BJ (cell line): Measurements from ENCODE around the gene FLNC. TPM values are rescaled to one million over a fixed set of nuclear protein-coding genes. Genes with fewer than 3 reads are reported as not detected.

Experiments used
- CTCF ChIA-PET: fragments of 350-600 bp; formaldehyde crosslinking; extraction: SDS; loops from one replicate; lab custom pipeline; 2021; ENCODE audit warnings: antibody characterized with exemption, inconsistent platforms; lab: Yijun Ruan, JAX
- POLR2A ChIA-PET: fragments of 300-600 bp; sonication (Branson Sonifier 250); formaldehyde crosslinking; extraction: SDS; loops from one replicate; lab custom pipeline; 2021; ENCODE audit warnings: antibody characterized with exemption; lab: Charles Lee
- DNase-seq: peaks from one replicate; pipeline ENCODE4 v3.0.0-alpha.2; 2011; ENCODE audit warnings: low read depth
- H3K27me3 ChIP-seq: 2 replicates; pipeline ENCODE4 v1.6.0; 2011; ENCODE audit warnings: low read length; ENCODE audit not compliant: control insufficient read depth, insufficient read depth
- H3K36me3 ChIP-seq: 2 replicates; pipeline ENCODE4 v1.5.1; 2011; ENCODE audit warnings: low read length; ENCODE audit not compliant: control insufficient read depth, insufficient read depth
- H3K4me3 ChIP-seq: 2 replicates; pipeline ENCODE4 v1.5.1; 2011; ENCODE audit warnings: low read depth, mild to moderate bottlenecking, control low read depth, low read length
- polyA plus RNA-seq: library from polyadenylated mRNA; depleted of rRNA; stranded (reverse); fragments of >200 nt; gene quantifications from 2 replicates; pipeline ENCODE4 v1.2.3, GENCODE V29; 2011
- TF ChIP-seq, protein P1 (sequence below): IDR thresholded peaks from 2 replicates; pipeline ENCODE4 v1.5.1; 2011; ENCODE audit warnings: low read depth, mild to moderate bottlenecking, control low read depth, inconsistent platforms, low read length, moderate library complexity; ENCODE audit not compliant: insufficient read depth

The FLNC gene
- polyA plus RNA-seq, 1 experiment = 58.6 TPM

DNA sequence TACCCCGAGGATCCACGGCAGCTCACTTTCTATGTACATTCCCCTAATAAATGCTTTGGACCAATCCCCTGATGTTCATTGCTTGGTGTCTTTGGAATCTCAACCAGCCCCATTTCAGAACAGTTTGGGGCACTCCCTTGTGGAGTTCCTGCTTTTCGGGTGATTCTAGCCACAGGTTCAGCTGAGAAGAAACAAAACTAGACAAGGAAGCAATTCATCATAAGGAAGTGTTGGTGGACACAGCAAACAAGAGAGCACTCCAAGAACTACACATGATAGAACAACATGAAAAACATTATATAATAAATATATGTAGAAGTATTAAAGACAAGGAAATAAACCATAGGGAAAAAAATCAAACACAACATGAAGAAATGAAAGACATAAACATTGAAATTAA, 44.5 kb upstream of the FLNC start:
- TF ChIP-seq, protein P1, sequence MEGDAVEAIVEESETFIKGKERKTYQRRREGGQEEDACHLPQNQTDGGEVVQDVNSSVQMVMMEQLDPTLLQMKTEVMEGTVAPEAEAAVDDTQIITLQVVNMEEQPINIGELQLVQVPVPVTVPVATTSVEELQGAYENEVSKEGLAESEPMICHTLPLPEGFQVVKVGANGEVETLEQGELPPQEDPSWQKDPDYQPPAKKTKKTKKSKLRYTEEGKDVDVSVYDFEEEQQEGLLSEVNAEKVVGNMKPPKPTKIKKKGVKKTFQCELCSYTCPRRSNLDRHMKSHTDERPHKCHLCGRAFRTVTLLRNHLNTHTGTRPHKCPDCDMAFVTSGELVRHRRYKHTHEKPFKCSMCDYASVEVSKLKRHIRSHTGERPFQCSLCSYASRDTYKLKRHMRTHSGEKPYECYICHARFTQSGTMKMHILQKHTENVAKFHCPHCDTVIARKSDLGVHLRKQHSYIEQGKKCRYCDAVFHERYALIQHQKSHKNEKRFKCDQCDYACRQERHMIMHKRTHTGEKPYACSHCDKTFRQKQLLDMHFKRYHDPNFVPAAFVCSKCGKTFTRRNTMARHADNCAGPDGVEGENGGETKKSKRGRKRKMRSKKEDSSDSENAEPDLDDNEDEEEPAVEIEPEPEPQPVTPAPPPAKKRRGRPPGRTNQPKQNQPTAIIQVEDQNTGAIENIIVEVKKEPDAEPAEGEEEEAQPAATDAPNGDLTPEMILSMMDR = no peak
- CTCF ChIA-PET = interaction anchor here (1.7 kb wide), 1 partner anchor 19 kb away, joined by 4 read pairs; no protein-coding TSS in a partner anchor
- no peak for DNase-seq
- Histone ChIP-seq H3K27me3 (peaks cover 2% of the 10 kb centered on the region; the same call in 1 of the 2 replicates), H3K4me3 (no peak overlapping the region), H3K36me3 (no peaks in the 10 kb centered on the region)
- POLR2A ChIA-PET = interaction anchor here (0.6 kb wide), 1 partner anchor 47 kb away, joined by 8 read pairs; no protein-coding TSS in a partner anchor

DNA sequence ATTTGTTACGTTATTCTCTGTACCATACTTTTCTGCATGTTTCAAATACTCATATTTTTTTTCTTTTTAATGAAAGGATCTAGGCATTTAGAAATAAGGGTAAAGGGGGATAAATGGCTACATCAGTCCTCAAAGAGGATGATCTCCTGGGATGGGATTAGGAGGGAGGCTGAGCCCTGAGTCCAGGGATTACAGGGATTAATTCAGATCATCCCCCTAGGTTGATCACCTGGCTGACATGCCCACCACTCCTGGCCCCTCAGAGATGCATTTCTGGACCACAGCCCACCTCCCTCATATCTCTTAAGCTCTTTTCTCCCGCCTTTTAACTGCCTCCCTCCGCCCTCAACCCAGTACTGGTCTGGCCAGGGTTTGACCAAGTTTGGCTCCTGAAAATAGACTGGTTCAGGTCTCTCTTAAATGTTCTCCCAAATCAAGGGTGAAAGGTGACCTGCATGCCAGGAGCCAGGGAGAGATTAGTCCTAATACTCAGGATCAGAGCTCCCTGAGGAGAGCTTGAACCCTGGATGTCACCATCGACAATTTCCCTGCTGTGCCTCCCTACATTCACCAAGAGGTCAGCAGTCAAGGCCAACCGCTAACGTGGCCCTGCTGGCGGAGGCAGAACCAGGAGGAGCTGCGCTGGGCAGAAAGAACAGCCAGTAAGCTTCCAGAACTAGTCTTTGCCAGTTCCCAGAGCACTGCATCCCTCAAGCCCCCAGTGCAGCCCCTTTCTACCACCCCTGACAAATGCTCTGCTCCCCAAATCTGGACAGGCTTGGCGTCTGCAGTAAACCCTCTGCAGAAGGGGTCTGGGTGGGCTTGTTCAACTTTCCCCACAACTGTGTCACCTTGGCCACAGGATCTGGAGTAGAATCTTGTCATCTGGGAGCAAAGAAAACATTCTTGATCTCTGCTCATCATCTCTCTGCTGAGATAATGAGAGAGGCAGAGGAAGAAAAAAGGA, 41.5 kb upstream of the FLNC start:
- ChIA-PET POLR2A (no interaction called here), CTCF (interaction anchor here (0.6 to 1.1 kb wide), 2 partner anchors 18 to 43 kb away, joined by 3 read pairs; no protein-coding TSS in a partner anchor)
- H3K4me3 ChIP-seq = no peak overlapping the region

DNA sequence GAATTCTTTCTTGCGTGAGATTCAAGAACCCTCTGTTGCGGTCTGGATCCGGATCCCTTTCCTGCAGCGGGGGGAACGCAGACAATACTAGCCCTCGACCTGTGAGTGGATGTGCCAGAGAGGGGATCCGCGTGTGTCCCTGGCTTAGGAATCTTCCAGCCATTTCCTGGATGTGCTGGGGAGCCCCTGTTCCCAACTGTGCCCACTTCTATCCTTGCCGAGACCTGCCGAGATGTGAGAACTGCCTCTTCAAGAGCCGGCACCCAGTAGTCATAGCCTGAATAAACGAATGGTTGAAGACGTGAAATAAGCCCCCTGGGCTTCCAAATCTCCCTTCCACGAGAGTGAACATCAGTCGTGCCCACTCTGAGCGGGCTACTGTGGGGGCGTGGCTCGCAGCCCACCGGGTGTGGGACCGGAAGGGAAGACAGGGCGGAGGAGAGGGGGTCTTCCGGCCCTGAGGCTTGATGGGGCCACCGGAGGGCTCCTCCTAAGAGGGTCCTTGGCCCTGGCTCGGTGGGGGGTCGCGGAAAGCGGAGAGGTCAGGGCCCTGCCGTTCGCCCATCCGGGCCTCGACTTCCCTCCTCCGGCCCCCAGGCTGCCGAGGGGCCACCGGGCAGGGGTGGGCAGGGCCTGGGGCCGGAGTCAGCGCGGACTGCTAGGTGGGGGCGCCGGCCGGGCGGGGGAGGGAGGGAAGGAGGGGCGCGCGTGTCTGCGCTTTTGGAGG, 39.7 kb upstream of the FLNC start:
- no peaks in the 10 kb centered on the region; the same call in 1 of the 2 replicates for H3K36me3 ChIP-seq
- CTCF ChIA-PET = interaction anchor here (0.8 kb wide), 1 partner anchor 34 kb away, joined by 3 read pairs; no protein-coding TSS in a partner anchor
- TF ChIP-seq, protein P1 = no peak
- POLR2A ChIA-PET = no interaction called here
- H3K4me3 ChIP-seq = peak overlapping the region; percentile 87
- H3K27me3 ChIP-seq = peaks cover 2% of the 10 kb centered on the region; the same call in 1 of the 2 replicates
- DNase-seq = no peak

More for the DNA sequence above, 41.5 kb upstream of the FLNC start:
- DNase-seq = no peak
- H3K27me3 ChIP-seq = peaks cover 2% of the 10 kb centered on the region; the same call in 1 of the 2 replicates
- TF ChIP-seq, protein P1 = no peak
- H3K36me3 ChIP-seq = no peaks in the 10 kb centered on the region

DNA sequence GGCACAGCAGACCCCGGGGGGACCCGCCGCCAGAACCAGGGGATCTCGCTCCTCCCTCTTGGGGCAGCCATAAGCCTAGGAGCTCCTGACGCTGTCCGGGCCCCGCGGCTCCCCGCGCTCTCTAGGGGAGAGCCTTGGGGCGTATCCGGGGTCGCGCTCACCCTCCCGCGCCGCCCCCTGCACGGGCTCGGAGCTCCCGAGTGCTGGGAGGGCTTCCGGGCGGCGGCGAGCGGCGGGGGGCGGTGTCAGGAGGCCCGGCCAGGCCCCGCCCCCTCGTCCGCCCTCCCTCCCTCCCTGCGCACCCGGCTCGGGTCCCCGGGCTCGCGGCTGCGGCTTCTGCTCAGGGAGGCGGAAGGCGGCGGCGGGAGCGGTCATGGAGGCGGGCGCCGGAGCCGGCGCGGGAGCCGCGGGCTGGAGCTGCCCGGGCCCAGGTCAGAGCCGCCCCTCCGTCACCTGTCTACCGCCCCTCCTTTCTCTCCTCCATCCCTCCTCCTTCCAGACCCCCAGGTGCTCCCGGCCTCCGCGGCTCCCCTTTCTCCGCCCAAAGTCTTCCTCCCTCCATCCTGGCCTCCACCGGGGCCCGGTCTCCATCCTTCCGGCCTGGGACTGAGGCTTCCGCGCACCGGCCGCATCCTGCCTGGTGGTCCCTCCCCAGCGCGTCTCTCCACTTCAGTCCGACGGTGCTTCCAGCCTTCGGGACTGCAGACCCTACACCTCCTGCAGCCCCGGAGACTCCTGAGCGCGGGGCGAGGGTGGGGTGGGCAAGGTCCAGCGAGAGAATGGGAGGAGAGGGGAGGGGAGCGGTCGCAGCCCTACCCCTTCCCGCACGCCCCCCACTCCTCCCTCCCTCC, 38.9 kb upstream of the FLNC start, which contains the start of gene CCDC136:
CCDC136 (plus strand) TSS at position 848 of the 851 bp plus-strand sequence. CDS start 444 bp downstream, outside the sequence.
- Histone ChIP-seq H3K27me3 (peaks cover 2% of the 10 kb centered on the region; the same call in 1 of the 2 replicates), H3K36me3 (no peaks in the 10 kb centered on the region; the same call in 1 of the 2 replicates), H3K4me3 (peak within 1 kb of the TSS; percentile 87)
- DNase-seq = no peak
- CTCF ChIA-PET = interaction anchor here (0.8 kb wide), 1 partner anchor 35 kb away, joined by 3 read pairs; no protein-coding TSS in a partner anchor
- TF ChIP-seq, protein P1 = 0 out of 2 replicates have a peak, but pooled peaks have one; percentile 3
- POLR2A ChIA-PET = no interaction called here
